Progenitor cell of endocrine pancreas (in vitro differentiated cells): Measurements from ENCODE around the gene RXRA. TPM values are rescaled to one million over a fixed set of nuclear protein-coding genes. Genes with fewer than 3 reads are reported as not detected.
A peak's percentile ranks its signal among the peaks of the same experiment; 100 is the strongest.

Source experiments
- DNase-seq: peaks from one replicate; pipeline ENCODE4 v3.0.0; 2021; ENCODE audit warnings: low spot score; ENCODE audit not compliant: unreplicated experiment
- H3K27ac Mint-ChIP-seq: 2 replicates; pipeline ENCODE4 v1.8.0; 2021; ENCODE audit warnings: mild to moderate bottlenecking, moderate library complexity, mixed read lengths
- H3K27me3 Mint-ChIP-seq: 2 replicates; pipeline ENCODE4 v1.8.0; 2021; ENCODE audit warnings: mixed read lengths
- H3K36me3 Mint-ChIP-seq: 2 replicates; pipeline ENCODE4 v1.8.0; 2022; ENCODE audit warnings: mixed read lengths; ENCODE audit not compliant: insufficient read depth
- H3K4me1 Mint-ChIP-seq: 2 replicates; pipeline ENCODE4 v1.8.0; 2021; ENCODE audit warnings: low read depth, mixed read lengths
- H3K4me3 Mint-ChIP-seq: 2 replicates; pipeline ENCODE4 v1.8.0; 2021; ENCODE audit warnings: low read depth, mild to moderate bottlenecking, moderate library complexity, mixed read lengths
- H3K9me3 Mint-ChIP-seq: 2 replicates; pipeline ENCODE4 v1.8.0; 2021; ENCODE audit warnings: low read depth, mixed read lengths
- total RNA-seq: library from RNA; stranded (reverse); gene quantifications from 2 replicates; pipeline ENCODE4 v1.2.1, GENCODE V29; 2021
- TF ChIP-seq, protein P1 (sequence below): fragments of 200-600 bp; sonication (generic); IDR thresholded peaks from one replicate; pipeline ENCODE4 v1.5.0; 2021; ENCODE audit warnings: antibody characterized with exemption, mild to moderate bottlenecking; ENCODE audit not compliant: unreplicated experiment

RXRA gene
- total RNA-seq, 1 donor from 2014 or later, result 64.8 TPM

DNA sequence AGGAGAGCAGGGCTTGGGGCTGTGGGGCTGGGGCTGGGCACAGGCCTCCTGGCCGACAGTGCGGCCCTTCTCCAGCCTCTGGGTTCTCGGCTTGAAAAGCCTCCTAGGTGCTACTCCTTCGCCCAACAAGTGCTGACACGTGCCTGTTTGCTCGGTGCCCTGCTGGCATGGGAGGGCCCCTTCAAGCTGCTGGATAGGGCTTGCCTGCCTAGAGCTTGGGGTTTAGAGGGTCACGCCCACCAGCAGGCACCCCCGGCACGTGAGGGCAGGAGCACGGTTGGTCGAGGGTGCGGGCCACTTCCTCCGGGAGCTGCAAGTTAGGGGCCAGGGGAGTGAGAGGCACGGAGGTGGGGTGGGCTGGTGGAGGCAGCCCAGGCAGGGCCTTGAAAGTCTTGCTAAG is 106.2 kb downstream of the RXRA start:
- no peaks in the 10 kb centered on the region for H3K9me3 Mint-ChIP-seq
- DNase-seq, result no peak
- peaks cover 2% of the 10 kb centered on the region for H3K36me3 Mint-ChIP-seq
- H3K27ac Mint-ChIP-seq, result no peak overlapping the region
- H3K27me3 Mint-ChIP-seq, result no peaks in the 10 kb centered on the region
- no peak overlapping the region for H3K4me3 Mint-ChIP-seq
- TF ChIP-seq, protein P1, sequence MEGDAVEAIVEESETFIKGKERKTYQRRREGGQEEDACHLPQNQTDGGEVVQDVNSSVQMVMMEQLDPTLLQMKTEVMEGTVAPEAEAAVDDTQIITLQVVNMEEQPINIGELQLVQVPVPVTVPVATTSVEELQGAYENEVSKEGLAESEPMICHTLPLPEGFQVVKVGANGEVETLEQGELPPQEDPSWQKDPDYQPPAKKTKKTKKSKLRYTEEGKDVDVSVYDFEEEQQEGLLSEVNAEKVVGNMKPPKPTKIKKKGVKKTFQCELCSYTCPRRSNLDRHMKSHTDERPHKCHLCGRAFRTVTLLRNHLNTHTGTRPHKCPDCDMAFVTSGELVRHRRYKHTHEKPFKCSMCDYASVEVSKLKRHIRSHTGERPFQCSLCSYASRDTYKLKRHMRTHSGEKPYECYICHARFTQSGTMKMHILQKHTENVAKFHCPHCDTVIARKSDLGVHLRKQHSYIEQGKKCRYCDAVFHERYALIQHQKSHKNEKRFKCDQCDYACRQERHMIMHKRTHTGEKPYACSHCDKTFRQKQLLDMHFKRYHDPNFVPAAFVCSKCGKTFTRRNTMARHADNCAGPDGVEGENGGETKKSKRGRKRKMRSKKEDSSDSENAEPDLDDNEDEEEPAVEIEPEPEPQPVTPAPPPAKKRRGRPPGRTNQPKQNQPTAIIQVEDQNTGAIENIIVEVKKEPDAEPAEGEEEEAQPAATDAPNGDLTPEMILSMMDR, result no peak
- peaks cover 9% of the 10 kb centered on the region for H3K4me1 Mint-ChIP-seq

DNA sequence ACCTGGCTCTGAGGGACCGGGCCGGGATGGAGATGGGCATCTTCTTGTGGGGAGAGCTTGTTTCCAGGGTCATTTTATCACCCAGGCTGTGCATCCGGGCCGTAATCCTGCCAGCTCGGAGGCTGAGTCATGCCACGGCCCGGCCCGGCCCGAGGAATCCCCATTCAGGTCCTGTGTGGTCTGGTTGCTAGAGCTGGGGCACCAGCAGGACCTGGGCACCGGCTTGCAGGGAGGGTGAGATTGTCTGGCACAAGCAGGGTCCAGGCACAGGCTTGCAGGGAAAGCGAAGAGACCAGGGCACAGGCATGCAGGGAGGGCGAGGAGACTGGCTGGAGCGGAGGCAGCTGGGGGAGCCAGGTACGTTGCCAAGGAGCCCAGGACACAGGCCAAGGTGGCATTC is 106.8 kb downstream of the RXRA start:
- Mint-ChIP-seq H3K9me3 (no peaks in the 10 kb centered on the region), H3K36me3 (peaks cover 2% of the 10 kb centered on the region), H3K27me3 (no peaks in the 10 kb centered on the region), H3K4me1 (peaks cover 9% of the 10 kb centered on the region), H3K27ac (no peak overlapping the region), H3K4me3 (no peak overlapping the region)
- DNase-seq, result no peak
- TF ChIP-seq, protein P1, result no peak

DNA sequence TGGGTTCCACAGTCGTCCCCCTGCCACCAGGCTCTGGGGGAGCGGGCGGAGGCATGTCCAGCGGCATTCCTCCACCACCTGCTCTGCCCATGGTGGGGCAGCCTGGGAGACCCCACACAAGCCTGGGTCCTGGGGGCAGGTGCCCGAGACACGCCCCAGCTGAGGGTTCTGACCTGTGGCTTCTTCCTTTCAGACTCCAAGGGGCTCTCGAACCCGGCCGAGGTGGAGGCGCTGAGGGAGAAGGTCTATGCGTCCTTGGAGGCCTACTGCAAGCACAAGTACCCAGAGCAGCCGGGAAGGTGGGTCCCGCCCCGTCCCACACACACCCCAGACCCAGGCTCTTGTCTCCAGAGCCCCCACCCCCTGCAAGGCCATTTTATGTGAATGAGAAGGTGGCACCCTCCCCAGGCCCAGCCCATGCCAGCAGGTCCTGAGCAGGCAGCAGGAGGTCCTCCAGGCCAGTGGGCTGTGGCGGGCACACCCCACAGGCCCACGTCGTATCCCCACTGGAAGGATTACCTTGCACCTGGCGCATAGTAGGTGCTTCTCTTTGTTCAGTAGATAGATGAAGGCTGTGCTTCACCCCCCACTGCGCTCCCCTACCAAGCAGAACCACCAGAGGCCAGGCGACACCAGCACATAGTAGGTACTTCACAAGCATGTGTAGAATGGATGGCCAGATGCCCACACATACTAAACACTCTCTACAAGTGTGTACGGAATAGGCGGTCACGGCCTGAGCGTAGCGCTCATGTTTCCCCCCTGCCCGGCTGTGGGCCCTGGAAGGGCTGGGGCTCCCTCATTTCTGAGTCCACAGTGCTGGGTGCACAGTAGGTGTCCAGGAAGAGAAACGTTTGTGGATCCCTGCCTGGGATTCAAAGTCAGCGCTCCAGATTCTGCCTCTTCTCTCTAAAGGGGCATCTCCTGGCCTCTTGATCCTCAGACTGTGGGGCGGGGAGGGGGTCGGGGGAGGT is 107.9 kb downstream of the RXRA start:
- H3K4me1 Mint-ChIP-seq, result peaks cover 9% of the 10 kb centered on the region
- H3K36me3 Mint-ChIP-seq, result peaks cover 2% of the 10 kb centered on the region
- H3K4me3 Mint-ChIP-seq, result no peak overlapping the region
- no peaks in the 10 kb centered on the region for H3K9me3 Mint-ChIP-seq
- H3K27me3 Mint-ChIP-seq, result no peaks in the 10 kb centered on the region
- peak overlapping the region; percentile 24 for H3K27ac Mint-ChIP-seq
- DNase-seq, result no peak
- TF ChIP-seq, protein P1, result no peak

DNA sequence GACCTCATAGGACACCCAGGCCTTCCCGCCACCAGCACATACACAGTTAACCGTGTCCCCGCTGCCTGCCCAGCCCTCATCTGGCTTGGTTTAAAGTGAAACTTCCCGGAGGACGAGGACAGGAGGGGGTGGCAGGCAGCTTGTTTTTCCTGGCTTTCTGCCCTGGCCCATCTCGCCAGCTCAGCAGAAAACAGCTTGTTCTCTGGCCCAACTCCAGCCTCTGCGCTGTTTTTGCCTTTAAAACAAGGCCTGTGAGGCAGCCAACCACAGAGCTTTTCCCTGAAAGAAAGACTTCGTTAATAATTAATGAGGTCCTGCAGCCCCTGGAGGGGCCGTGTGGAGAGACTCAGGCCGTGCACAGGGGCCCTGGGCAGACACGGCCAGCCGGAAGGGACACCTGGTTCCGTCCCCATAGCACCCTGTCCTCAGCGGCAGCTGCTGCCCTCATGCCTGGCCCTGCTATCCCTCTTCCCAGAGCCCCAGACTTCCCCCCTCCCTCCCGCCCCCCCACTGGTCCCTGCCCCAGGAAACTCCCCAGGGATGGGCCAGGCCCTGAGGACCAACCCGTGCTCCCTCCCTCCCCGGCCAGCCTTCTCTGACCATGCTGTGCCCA is 108.7 kb downstream of the RXRA start:
- peak overlapping the region; percentile 94 for H3K27ac Mint-ChIP-seq
- H3K4me1 Mint-ChIP-seq, result peaks cover 9% of the 10 kb centered on the region
- no peaks in the 10 kb centered on the region for H3K27me3 Mint-ChIP-seq
- no peak overlapping the region for H3K4me3 Mint-ChIP-seq
- TF ChIP-seq, protein P1, result no peak
- H3K36me3 Mint-ChIP-seq, result peaks cover 2% of the 10 kb centered on the region
- DNase-seq, result peak; percentile 35
- H3K9me3 Mint-ChIP-seq, result no peaks in the 10 kb centered on the region

DNA sequence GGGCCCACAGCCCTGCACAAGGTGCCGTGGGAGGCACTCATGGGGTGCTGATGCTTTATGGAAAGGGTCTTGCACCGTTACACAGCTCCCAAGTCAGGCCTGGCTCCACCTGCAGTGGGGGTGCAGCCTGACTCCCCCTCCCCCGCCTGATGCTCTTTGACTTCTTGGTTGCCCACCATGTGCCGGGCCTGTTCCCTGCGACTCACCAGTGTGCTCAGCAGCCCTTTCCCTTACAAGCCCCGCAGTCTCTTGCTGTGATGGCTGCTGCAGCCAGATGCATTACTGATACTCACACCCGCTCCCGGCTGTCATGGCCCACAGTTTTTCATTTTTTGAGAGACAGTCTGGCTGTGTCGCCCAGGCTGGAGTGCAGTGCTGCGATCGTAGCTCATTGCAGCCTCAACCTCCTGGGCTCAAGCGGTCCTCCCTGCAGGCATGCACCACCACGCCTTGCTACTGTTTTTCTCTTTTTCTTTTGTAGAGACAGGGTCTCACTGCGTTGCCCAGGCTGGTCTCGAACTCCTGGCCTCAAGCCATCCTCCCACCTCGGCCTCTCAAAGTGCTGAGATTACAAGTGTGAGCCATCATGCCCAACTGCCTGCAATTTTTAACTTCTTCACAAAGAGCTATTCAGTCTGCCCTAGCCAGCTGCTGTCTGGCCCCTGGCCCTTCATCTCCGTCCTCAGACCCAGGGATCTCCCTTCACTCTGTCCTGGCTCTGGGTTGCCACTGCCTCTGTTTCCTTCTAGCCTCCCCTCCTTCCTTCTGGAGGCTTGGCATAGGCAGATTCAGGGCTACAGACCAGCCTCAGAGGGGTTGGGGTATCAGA is 109.5 kb downstream of the RXRA start:
- no peaks in the 10 kb centered on the region for H3K27me3 Mint-ChIP-seq
- H3K4me1 Mint-ChIP-seq, result peaks cover 9% of the 10 kb centered on the region
- H3K27ac Mint-ChIP-seq, result peak overlapping the region; percentile 85
- H3K36me3 Mint-ChIP-seq, result peaks cover 2% of the 10 kb centered on the region
- no peak for DNase-seq
- no peak overlapping the region for H3K4me3 Mint-ChIP-seq
- H3K9me3 Mint-ChIP-seq, result no peaks in the 10 kb centered on the region
- TF ChIP-seq, protein P1, result no peak
